NCI-H146 treated with DMSO at 0.1 percent for 48 hours (cell line): Measurements from ENCODE around the gene ADGRB2.

Source experiments
- DNase-seq: peaks from one replicate; lab custom pipeline; 2025; ENCODE audit not compliant: unreplicated experiment; lab: John Stamatoyannopoulos, UW

ADGRB2 gene

GRCh38 chr1:31704271-31705079, 59.7 kb downstream of the ADGRB2 start:
- DNase-seq, result no peak

GRCh38 chr1:31703431-31704270, 60.5 kb downstream of the ADGRB2 start, which contains the start of gene COL16A1:
Gene COL16A1 (minus strand): TSS chr1:31704017. CDS start chr1:31702193, 1,824 bp downstream.
- DNase-seq, result no peak

- no peak for DNase-seq
Measured at GRCh38 chr1:31702836-31703404, 61.2 kb downstream of the ADGRB2 start.

- DNase-seq, result no peak
Measured at GRCh38 chr1:31701091-31701736, 62.9 kb downstream of the ADGRB2 start.

GRCh38 chr1:31700468-31701090, 63.6 kb downstream of the ADGRB2 start:
- DNase-seq, result no peak

- no peak for DNase-seq
Measured at GRCh38 chr1:31699341-31699891, 64.7 kb downstream of the ADGRB2 start.

GRCh38 chr1:31697369-31697984, 66.7 kb downstream of the ADGRB2 start:
- DNase-seq, result no peak

- DNase-seq, result no peak
Measured at GRCh38 chr1:31696242-31696641, 67.9 kb downstream of the ADGRB2 start.

- DNase-seq, result no peak
Measured at GRCh38 chr1:31695327-31695726, 68.8 kb downstream of the ADGRB2 start.

GRCh38 chr1:31694964-31695313, 69.2 kb downstream of the ADGRB2 start:
- DNase-seq, result no peak

GRCh38 chr1:31694069-31694963, 69.8 kb downstream of the ADGRB2 start:
- no peak for DNase-seq

- DNase-seq, result no peak
Measured at GRCh38 chr1:31693231-31693630, 70.9 kb downstream of the ADGRB2 start.

GRCh38 chr1:31691951-31692350, 72.2 kb downstream of the ADGRB2 start:
- no peak for DNase-seq

GRCh38 chr1:31691446-31691845, 72.7 kb downstream of the ADGRB2 start:
- no peak for DNase-seq

- no peak for DNase-seq
Measured at GRCh38 chr1:31690921-31691320, 73.2 kb downstream of the ADGRB2 start.

- no peak for DNase-seq
Measured at GRCh38 chr1:31689854-31690253, 74.3 kb downstream of the ADGRB2 start.

GRCh38 chr1:31689379-31689778, 74.8 kb downstream of the ADGRB2 start:
- DNase-seq, result no peak

- no peak for DNase-seq
Measured at GRCh38 chr1:31688233-31688918, 75.8 kb downstream of the ADGRB2 start.

- no peak for DNase-seq
Measured at GRCh38 chr1:31687601-31688000, 76.5 kb downstream of the ADGRB2 start.
